GM19324 (cell line): ENCODE data around the gene LZTS2.

Experiments
- ATAC-seq: cut with Tn5 transposase; IDR thresholded peaks from one replicate; pipeline ENCODE4 v1.9.1; 2021; ENCODE audit warnings: mild to moderate bottlenecking, moderate library complexity; ENCODE audit not compliant: unreplicated experiment, low FRiP score

Gene LZTS2

GRCh38 chr10:101012525-101013364, 13.1 kb downstream of the LZTS2 start:
- peak; percentile 51 for ATAC-seq

DNA sequence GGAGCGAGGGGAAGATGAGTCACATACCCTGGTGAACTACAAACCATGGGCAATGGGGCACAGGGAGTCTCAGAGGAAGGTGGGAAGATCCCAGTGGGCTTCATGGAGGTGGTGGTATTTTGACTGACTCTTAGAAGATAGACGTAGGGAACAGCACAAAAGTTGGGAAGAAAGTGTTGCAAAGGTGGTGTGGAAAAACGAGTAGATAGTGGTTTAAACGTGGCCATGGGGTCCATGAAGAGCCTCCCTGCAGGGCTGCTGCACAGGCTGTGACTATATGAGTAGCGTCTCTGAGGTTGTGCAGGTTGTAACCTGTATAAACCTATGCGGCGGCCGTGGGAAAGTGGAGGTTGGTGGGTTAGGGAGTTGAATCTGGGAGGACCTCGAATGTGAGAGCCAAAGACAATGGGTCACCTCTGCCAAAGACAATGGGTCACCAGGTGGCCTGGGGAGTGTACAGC, 13.8 kb downstream of the LZTS2 start:
- no peak for ATAC-seq

- no peak for ATAC-seq
These were observed 14.7 kb downstream of the LZTS2 start for GRCh38 chr10:101014230-101014884.

- no peak for ATAC-seq
These were observed 15.5 kb downstream of the LZTS2 start for GRCh38 chr10:101014966-101015581.

- ATAC-seq, result no peak
These were observed 16.0 kb downstream of the LZTS2 start for GRCh38 chr10:101015582-101015973.

- no peak for ATAC-seq
These were observed 17.2 kb downstream of the LZTS2 start for GRCh38 chr10:101016814-101017213.

DNA sequence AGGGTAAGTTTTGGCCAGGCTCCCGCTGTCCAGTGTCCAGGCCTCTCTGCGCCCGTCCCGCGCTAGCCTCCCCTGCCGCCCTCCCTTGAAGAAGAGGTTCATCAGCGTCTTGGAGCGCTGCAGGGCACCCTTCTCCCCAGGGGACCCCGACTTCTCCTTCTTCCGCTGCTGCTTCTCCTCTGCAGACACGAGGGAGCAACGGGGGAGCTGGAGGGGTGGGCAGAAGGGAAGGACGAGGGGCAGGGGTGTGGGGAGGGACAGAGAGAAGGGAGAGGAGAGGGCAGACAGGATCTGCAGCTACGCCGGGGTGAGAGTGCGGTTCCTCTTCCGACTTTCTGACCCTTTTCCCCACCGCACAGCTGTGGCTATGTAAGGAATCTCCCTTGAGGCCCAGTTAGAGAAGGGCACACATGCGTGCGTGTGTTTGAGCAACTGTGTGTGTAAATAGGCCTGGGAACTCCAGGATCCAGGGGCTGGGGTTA, 18.6 kb downstream of the LZTS2 start:
- no peak for ATAC-seq

- ATAC-seq, result no peak
These were observed 19.2 kb downstream of the LZTS2 start for GRCh38 chr10:101018600-101019439.

DNA sequence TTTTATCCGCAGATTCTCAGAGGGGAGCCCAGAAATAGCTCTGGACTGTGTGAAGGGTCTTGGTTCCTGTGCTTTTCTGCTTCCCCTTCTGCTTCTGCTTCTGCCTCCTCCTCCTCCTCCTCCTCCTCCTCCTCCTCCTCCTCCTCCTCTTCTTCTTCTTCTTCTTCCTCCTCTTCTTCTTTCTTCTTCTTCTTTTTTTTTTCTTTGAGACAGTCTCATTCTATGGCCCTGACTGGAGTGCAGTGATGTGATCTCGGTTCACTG, 19.8 kb downstream of the LZTS2 start:
- no peak for ATAC-seq

DNA sequence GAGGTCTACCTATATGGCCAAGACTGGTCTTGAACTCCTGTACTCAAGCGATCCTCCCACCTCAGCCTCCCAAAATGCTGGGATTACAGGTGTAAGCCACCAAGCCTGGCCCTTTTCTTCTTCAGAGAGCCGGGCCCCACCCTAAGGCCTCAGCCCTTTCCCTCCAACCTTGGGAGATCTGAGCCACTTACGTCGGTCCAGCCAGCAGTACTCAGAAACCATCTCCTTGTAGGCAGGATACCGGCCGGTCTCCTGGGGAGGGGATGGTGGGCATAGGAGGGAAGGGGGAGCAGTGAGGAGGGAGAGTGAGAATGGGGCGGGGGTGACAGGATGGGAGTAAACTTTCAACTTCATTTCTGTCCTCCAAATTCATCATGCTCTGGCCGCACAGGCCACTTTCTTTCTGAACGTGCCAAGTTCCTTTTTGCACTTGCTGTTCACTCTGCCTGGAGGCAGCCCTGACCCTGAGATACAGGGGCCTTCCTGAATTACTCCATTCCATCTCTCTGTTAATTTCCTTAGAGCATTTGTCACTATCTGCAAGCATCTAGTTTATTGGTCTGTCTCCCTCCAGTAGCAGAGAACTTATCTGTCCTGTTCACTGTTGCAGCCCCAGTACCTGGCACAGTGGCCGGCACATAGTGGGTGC, 20.9 kb downstream of the LZTS2 start:
- no peak for ATAC-seq

DNA sequence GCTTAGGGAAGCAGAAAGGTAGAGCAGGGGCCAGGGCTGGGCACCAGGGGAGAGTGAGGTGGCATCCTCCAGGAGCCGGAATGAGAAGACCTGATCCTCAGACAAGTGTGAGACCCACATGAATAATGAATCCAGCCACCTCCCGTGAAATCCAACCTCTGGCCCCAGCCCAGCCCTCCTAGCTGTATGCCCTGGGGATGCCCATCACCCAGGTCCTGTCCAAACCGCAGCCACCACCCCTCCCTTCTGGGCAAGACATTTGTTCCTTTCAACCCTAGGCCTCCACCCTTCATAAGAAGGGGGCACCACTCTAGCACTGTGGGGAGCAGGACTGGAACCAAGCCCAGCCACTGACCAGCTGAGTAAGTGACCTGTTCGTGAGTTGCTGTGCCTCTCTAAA, 21.6 kb downstream of the LZTS2 start:
- no peak for ATAC-seq

GRCh38 chr10:101021692-101022251, 22.2 kb downstream of the LZTS2 start:
- no peak for ATAC-seq

DNA sequence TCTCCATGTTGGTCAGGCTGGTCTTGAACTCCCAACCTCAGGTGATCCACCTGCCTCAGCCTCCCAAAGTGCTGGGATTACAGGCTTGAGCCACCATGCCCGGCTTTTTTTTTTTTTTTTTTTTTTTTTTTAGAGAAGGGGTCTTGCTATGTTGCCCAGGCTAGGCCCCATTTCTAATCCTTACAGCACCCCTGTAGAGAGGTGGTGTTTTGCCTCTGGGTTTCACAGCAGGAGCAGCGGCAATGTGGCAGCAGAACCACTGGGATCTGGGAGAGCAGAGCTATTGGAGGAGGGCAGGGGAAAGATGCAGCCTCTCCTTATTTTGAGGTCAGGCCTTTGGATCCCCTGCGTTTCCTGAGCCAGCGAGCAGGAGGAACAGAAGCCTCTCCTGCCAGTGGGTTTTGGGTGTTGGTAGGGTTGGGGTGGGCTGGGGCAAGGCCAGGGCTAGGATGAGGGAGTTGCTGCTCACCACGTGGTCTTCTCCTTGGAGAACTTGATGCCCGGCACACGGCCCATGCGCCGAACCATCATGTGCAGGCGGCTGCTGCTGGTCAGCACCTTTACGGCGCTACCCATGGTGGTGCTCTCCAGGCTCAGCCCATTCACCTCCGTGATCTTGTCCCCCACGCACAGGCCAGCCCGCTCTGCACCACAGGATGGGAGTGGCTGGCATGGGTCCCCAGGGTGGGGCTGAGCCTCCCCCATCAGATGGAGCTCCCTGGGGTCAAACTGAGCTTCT, 23.5 kb downstream of the LZTS2 start:
- no peak for ATAC-seq

- no peak for ATAC-seq
These were observed 27.6 kb downstream of the LZTS2 start for GRCh38 chr10:101027106-101027720.

GRCh38 chr10:101028446-101029337, 29.1 kb downstream of the LZTS2 start:
- no peak for ATAC-seq

DNA sequence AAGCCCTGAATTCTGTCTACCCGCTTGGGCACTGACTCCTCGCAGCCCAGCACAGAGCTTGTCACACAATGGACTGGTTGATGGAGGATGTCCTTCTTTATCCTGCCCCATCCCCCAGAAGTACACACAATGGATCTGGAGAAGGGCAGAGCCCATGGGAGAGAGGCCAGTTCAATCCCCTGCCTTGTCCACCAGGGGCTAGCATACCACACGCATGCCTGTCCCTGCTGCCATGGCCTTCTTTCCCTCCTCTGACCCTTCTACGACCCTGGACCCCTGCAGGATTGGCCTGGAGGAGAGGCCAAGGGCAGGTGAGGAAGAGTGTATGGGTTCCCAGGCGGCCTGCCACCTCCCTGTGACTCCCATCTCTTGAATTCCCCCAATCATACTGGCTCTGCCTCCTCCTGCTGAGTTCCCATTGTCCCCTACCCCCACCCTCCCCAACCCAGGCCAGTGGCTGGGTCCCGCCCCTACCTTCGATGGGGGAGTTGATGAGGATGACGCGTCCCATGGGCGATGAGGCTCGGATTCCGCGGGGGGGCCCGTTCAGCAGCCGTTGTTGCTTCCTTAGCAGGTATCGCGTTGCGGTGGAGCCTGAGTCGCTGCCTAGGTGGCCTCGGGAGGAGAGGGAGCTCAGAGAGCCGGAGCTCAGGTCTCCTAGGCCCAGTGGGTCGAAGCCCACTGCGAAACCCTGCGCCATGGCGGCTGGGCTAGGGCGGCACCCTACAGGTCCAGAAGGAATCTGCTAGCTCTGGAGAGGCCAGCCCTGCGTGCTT, 30.1 kb downstream of the LZTS2 start:
- ATAC-seq, result no peak

DNA sequence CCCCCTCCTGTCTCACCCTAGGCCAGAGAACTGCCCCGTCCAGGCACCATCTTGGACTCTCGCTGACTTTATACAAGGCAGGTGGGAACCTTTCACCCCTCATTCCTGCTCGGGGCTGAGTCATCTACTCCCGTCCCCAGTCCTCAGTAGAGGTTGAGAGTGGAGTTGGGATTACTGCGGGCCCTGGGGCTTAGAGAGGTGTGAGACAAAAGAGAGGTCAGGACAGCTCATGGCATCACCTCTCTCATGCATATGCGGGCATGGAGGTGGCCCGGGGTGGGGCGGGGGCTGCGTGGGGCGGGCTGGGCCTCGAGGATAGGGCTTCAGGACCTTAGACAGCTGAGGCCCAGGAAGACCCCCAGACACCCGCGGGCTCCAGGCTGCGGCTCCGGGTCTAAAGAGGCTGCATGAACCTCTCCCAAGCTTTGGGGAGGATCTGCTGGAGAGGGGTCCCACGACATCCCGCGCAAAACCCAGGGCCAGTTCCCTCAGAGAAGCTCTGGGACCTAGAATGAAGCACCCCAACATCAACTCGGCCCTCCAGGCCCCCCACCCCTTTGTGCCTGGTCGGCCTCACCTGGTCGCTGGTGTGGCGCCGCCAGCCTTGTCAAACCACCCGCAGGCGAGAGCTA, 31.0 kb downstream of the LZTS2 start:
- ATAC-seq, result no peak
